ENCODE measurements around the gene SPATA46. TPM values are rescaled to one million over a fixed set of nuclear protein-coding genes. Genes with fewer than 3 reads are reported as not detected.

Gene SPATA46
- total RNA-seq, 2 experiments from 2014 or later = not detected

GRCh38 chr1:162367772-162368171, 8.9 kb downstream of the SPATA46 start:
- no peaks in the 10 kb centered on the region for H3K36me3 ChIP-seq (ENCODE audit: insufficient read depth, low read length)
- no peak for DNase-seq
- Mint-ChIP-seq H3K4me1 (ENCODE audit: low read depth) (no peaks in the 10 kb centered on the region), H3K27ac (no peak overlapping the region), H3K27me3 (no peaks in the 10 kb centered on the region), H3K36me3 (ENCODE audit: low read depth) (no peaks in the 10 kb centered on the region), H3K9me3 (no peaks in the 10 kb centered on the region), H3K4me3 (no peak overlapping the region)
- no peaks in the 10 kb centered on the region for H3K4me1 ChIP-seq (ENCODE audit: insufficient read depth, low read length)
- CTCF ChIA-PET = no interaction called here
- H3K9me3 ChIP-seq (ENCODE audit: control insufficient read depth in 1 of 2, insufficient read depth in 1 of 2, low read length in 2 of 2) = no peaks in the 10 kb centered on the region
- H3K27ac ChIP-seq (ENCODE audit: low read depth in 1 of 2, low read length in 2 of 2) = no peak overlapping the region
- POLR2A ChIA-PET = no interaction called here
- TF ChIP-seq CTCF (IDR thresholded peaks at IDR 0.05) = no peak
- intact Hi-C loops (cut with DNase I, micrococcal nuclease) = no loop called here
- no peak for ATAC-seq (ENCODE audit: poor library complexity)
- H3K4me3 ChIP-seq (ENCODE audit: low read length) = no peak overlapping the region
- no peaks in the 10 kb centered on the region for H3K27me3 ChIP-seq (ENCODE audit: control insufficient read depth in 1 of 2, insufficient read depth in 2 of 2, low read length in 2 of 2)

DNA sequence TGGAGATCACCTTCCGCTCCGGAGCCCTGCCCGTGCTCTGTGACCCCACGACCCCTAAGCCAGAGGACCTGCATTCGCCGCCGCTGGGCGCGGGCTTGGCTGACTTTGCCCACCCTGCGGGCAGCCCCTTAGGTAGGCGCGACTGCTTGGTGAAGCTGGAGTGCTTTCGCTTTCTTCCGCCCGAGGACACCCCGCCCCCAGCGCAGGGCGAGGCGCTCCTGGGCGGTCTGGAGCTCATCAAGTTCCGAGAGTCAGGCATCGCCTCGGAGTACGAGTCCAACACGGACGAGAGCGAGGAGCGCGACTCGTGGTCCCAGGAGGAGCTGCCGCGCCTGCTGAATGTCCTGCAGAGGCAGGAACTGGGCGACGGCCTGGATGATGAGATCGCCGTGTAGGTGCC, 9.6 kb downstream of the SPATA46 start:
- H3K27ac ChIP-seq (ENCODE audit: low read depth in 1 of 2, low read length in 2 of 2) = no peak overlapping the region
- H3K27me3 ChIP-seq (ENCODE audit: control insufficient read depth in 1 of 2, insufficient read depth in 2 of 2, low read length in 2 of 2) = no peaks in the 10 kb centered on the region
- DNase-seq (no peak), ATAC-seq (ENCODE audit: poor library complexity) (no peak)
- H3K9me3 Mint-ChIP-seq = no peaks in the 10 kb centered on the region
- H3K36me3 Mint-ChIP-seq (ENCODE audit: low read depth) = no peaks in the 10 kb centered on the region
- ChIA-PET POLR2A (no interaction called here), CTCF (no interaction called here)
- no peaks in the 10 kb centered on the region for H3K4me1 ChIP-seq (ENCODE audit: insufficient read depth, low read length)
- peak overlapping the region; percentile 43 for H3K4me3 Mint-ChIP-seq
- H3K36me3 ChIP-seq (ENCODE audit: insufficient read depth, low read length) = no peaks in the 10 kb centered on the region
- H3K4me1 Mint-ChIP-seq (ENCODE audit: low read depth) = no peaks in the 10 kb centered on the region
- no peak overlapping the region for H3K4me3 ChIP-seq (ENCODE audit: low read length)
- intact Hi-C loops (cut with DNase I, micrococcal nuclease) = no loop called here
- no peaks in the 10 kb centered on the region for H3K9me3 ChIP-seq (ENCODE audit: control insufficient read depth in 1 of 2, insufficient read depth in 1 of 2, low read length in 2 of 2)
- H3K27me3 Mint-ChIP-seq = no peaks in the 10 kb centered on the region
- no peak overlapping the region for H3K27ac Mint-ChIP-seq
- TF ChIP-seq CTCF (IDR thresholded peaks at IDR 0.05) = no peak

GRCh38 chr1:162366671-162367070, 10.0 kb downstream of the SPATA46 start:
- ATAC-seq (ENCODE audit: poor library complexity) = no peak

More at GRCh38 chr1:162366671-162367070, 10.0 kb downstream of the SPATA46 start:
- H3K9me3 Mint-ChIP-seq = no peaks in the 10 kb centered on the region
- ChIA-PET POLR2A (no interaction called here), CTCF (no interaction called here)
- peak in 1 of 14 experiments; percentile 2 for DNase-seq
- no peak overlapping the region for H3K27ac ChIP-seq (ENCODE audit: low read depth in 1 of 2, low read length in 2 of 2)
- no peak for TF ChIP-seq CTCF (IDR thresholded peaks at IDR 0.05)
- H3K36me3 Mint-ChIP-seq (ENCODE audit: low read depth) = no peaks in the 10 kb centered on the region
- H3K4me3 ChIP-seq (ENCODE audit: low read length) = no peak overlapping the region
- no peaks in the 10 kb centered on the region for H3K36me3 ChIP-seq (ENCODE audit: insufficient read depth, low read length)
- H3K27me3 Mint-ChIP-seq = no peaks in the 10 kb centered on the region
- no peaks in the 10 kb centered on the region for H3K9me3 ChIP-seq (ENCODE audit: control insufficient read depth in 1 of 2, insufficient read depth in 1 of 2, low read length in 2 of 2)
- intact Hi-C loops (cut with DNase I, micrococcal nuclease) = no loop called here
- no peaks in the 10 kb centered on the region for H3K4me1 ChIP-seq (ENCODE audit: insufficient read depth, low read length)
- H3K4me3 Mint-ChIP-seq = peak overlapping the region; percentile 43
- no peaks in the 10 kb centered on the region for H3K27me3 ChIP-seq (ENCODE audit: control insufficient read depth in 1 of 2, insufficient read depth in 2 of 2, low read length in 2 of 2)
- H3K4me1 Mint-ChIP-seq (ENCODE audit: low read depth) = no peaks in the 10 kb centered on the region
- H3K27ac Mint-ChIP-seq = no peak overlapping the region
